KMS-11 (cell line): ENCODE results near the gene POLR3A.

ENCODE experiments used
- H2AFZ ChIP-seq: fragments of 200-600 bp; sonication (generic); 2 replicates; pipeline ENCODE4 v1.6.1; 2016; ENCODE audit warnings: antibody characterized with exemption, mixed run types, low read depth
- H3K27ac ChIP-seq: fragments of 200-600 bp; sonication (generic); 2 replicates; pipeline ENCODE4 v1.6.1; 2016; ENCODE audit warnings: mild to moderate bottlenecking, mixed run types
- H3K27me3 ChIP-seq: fragments of 200-600 bp; sonication (generic); 2 replicates; pipeline ENCODE4 v1.6.1; 2017; ENCODE audit warnings: mild to moderate bottlenecking, low read depth, mixed run types, moderate library complexity; ENCODE audit not compliant: insufficient read depth
- H3K36me3 ChIP-seq: fragments of 200-600 bp; sonication (generic); 2 replicates; pipeline ENCODE4 v1.6.1; 2017; ENCODE audit warnings: mild to moderate bottlenecking, mixed run types; ENCODE audit not compliant: insufficient read depth
- H3K4me1 ChIP-seq: fragments of 200-600 bp; sonication (generic); 2 replicates; pipeline ENCODE4 v1.6.1; 2016; ENCODE audit warnings: mild to moderate bottlenecking, low read depth, mixed run types; ENCODE audit not compliant: poor library complexity, severe bottlenecking
- H3K4me2 ChIP-seq: fragments of 200-600 bp; sonication (generic); 2 replicates; pipeline ENCODE4 v1.7.0; 2016; ENCODE audit warnings: mild to moderate bottlenecking, mixed run types
- H3K4me3 ChIP-seq: fragments of 200-600 bp; sonication (generic); IDR thresholded peaks from 2 replicates; pipeline ENCODE4 v1.6.1; 2017; ENCODE audit warnings: low read depth, low read length, mixed read lengths; ENCODE audit not compliant: insufficient read depth
- H3K79me2 ChIP-seq: fragments of 200-600 bp; sonication (generic); 2 replicates; pipeline ENCODE4 v1.6.1; 2016; ENCODE audit warnings: low read depth, mixed run types; ENCODE audit not compliant: insufficient read depth
- H3K9ac ChIP-seq: fragments of 200-600 bp; sonication (generic); 2 replicates; pipeline ENCODE4 v1.6.1; 2016; ENCODE audit warnings: mild to moderate bottlenecking, mixed run types
- H4K20me1 ChIP-seq: fragments of 200-600 bp; sonication (generic); 2 replicates; pipeline ENCODE4 v1.6.1; 2016; ENCODE audit warnings: mild to moderate bottlenecking, mixed run types; ENCODE audit not compliant: insufficient read depth
- TF ChIP-seq, protein P1 (sequence below): fragments of 200-600 bp; sonication (generic); conservative IDR thresholded peaks from 2 replicates; pipeline ENCODE4 v1.6.1; 2017; ENCODE audit warnings: low read depth, mild to moderate bottlenecking, antibody characterized with exemption, low read length, moderate library complexity, mixed read lengths

Gene POLR3A

GRCh38 chr10:78013564-78013963 lies 15.8 kb downstream of the POLR3A start:
- Histone ChIP-seq H3K4me2 (no peak overlapping the region), H3K9ac (no peak overlapping the region), H3K4me3 (no peak overlapping the region), H3K4me1 (no peaks in the 10 kb centered on the region), H3K27me3 (no peaks in the 10 kb centered on the region), H4K20me1 (no peaks in the 10 kb centered on the region), H3K79me2 (no peaks in the 10 kb centered on the region), H2AFZ (no peak overlapping the region), H3K27ac (no peak overlapping the region), H3K36me3 (no peaks in the 10 kb centered on the region; the same call in 1 of the 2 replicates)
- TF ChIP-seq, protein P1, sequence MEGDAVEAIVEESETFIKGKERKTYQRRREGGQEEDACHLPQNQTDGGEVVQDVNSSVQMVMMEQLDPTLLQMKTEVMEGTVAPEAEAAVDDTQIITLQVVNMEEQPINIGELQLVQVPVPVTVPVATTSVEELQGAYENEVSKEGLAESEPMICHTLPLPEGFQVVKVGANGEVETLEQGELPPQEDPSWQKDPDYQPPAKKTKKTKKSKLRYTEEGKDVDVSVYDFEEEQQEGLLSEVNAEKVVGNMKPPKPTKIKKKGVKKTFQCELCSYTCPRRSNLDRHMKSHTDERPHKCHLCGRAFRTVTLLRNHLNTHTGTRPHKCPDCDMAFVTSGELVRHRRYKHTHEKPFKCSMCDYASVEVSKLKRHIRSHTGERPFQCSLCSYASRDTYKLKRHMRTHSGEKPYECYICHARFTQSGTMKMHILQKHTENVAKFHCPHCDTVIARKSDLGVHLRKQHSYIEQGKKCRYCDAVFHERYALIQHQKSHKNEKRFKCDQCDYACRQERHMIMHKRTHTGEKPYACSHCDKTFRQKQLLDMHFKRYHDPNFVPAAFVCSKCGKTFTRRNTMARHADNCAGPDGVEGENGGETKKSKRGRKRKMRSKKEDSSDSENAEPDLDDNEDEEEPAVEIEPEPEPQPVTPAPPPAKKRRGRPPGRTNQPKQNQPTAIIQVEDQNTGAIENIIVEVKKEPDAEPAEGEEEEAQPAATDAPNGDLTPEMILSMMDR = no peak

GRCh38 chr10:78011065-78011464 lies 18.2 kb downstream of the POLR3A start:
- no peaks in the 10 kb centered on the region; the same call in 1 of the 2 replicates for H3K36me3 ChIP-seq
- no peak overlapping the region for H3K27ac ChIP-seq
- H2AFZ ChIP-seq = no peak overlapping the region
- no peak overlapping the region for H3K4me2 ChIP-seq
- TF ChIP-seq, protein P1 = no peak
- H4K20me1 ChIP-seq = no peaks in the 10 kb centered on the region
- H3K27me3 ChIP-seq = no peaks in the 10 kb centered on the region
- H3K4me3 ChIP-seq = no peak overlapping the region
- H3K79me2 ChIP-seq = no peaks in the 10 kb centered on the region
- H3K9ac ChIP-seq = no peak overlapping the region
- no peaks in the 10 kb centered on the region for H3K4me1 ChIP-seq

DNA sequence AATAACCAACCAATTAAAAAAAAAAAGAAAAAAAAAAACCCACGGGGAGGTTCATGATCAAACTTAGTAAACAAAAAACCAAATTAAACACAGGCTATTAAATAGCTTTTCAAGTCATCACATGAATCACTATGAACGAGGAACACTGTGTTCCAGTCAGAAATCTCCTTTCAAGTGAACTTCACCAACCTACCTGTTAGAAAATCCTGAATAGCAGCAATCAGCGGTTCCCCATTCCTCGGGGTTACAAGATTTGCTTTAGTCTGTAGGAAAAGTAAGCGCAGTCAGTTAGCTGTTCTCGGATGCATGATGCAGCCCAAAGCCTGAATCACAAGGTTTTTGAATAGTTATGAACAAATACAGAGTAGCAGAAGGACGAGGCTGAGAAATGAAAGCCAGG lies 19.0 kb downstream of the POLR3A start:
- Histone ChIP-seq H3K4me2 (no peak overlapping the region), H3K36me3 (no peaks in the 10 kb centered on the region; the same call in 1 of the 2 replicates), H3K4me3 (no peak overlapping the region), H4K20me1 (no peaks in the 10 kb centered on the region), H3K9ac (no peak overlapping the region), H3K27me3 (no peaks in the 10 kb centered on the region), H3K27ac (no peak overlapping the region), H2AFZ (no peak overlapping the region), H3K79me2 (no peaks in the 10 kb centered on the region), H3K4me1 (no peaks in the 10 kb centered on the region)
- TF ChIP-seq, protein P1 = no peak

GRCh38 chr10:78009662-78010061 lies 19.7 kb downstream of the POLR3A start:
- H3K9ac ChIP-seq = no peak overlapping the region
- no peak overlapping the region for H2AFZ ChIP-seq
- TF ChIP-seq, protein P1 = no peak
- no peaks in the 10 kb centered on the region; the same call in 1 of the 2 replicates for H3K36me3 ChIP-seq
- no peak overlapping the region for H3K4me2 ChIP-seq
- no peaks in the 10 kb centered on the region for H4K20me1 ChIP-seq
- no peaks in the 10 kb centered on the region for H3K4me1 ChIP-seq
- no peaks in the 10 kb centered on the region for H3K27me3 ChIP-seq
- H3K4me3 ChIP-seq = no peak overlapping the region
- no peak overlapping the region for H3K27ac ChIP-seq
- no peaks in the 10 kb centered on the region for H3K79me2 ChIP-seq
